Measurements from ENCODE around the gene KCNJ13. TPM values are rescaled to one million over a fixed set of nuclear protein-coding genes. Genes with fewer than 3 reads are reported as not detected.

KCNJ13 gene
- total RNA-seq, 1 experiment from 2014 or later, result not detected

DNA sequence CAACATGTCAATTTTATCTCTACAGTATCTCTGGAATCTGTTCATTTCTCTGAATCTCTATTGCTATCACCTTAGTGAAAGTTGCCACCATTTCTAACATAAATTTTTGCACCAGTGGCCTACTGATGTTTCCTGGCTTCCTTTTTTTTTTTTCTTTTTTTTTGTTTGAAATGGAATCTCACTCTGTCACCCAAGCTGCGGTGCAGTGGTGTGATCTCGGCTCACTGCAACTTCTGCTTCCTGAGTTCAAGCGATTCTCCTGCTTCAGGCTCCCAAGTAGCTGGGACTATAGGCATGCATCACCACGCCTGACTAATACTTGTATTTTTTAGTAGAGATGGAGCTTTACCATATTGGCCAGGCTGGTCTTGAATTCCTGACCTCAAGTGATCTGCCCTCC lies 35.1 kb downstream of the KCNJ13 start:
- Histone ChIP-seq H3K27me3 (ENCODE audit: insufficient read depth, low read length) (no peaks in the 10 kb centered on the region), H3K27ac (ENCODE audit: low read depth, low read length) (no peak overlapping the region), H2AFZ (ENCODE audit: low read depth, low read length, poor library complexity, severe bottlenecking) (no peak overlapping the region), H3K79me2 (ENCODE audit: insufficient read depth, low read length) (peaks cover 13% of the 10 kb centered on the region), H3K36me3 (ENCODE audit: control insufficient read depth in 1 of 2, insufficient read depth in 2 of 2, low read length in 2 of 2) (peaks cover 3 to 7% of the 10 kb centered on the region in 2 experiments), H3K9me2 (ENCODE audit: insufficient read depth) (no peaks in the 10 kb centered on the region), H4K20me1 (ENCODE audit: insufficient read depth) (0 out of 2 replicates have a peak, but pooled peaks cover 4% of the 10 kb centered on the region), H3K4me2 (ENCODE audit: low read length) (no peak overlapping the region), H3K9me3 (ENCODE audit: control insufficient read depth in 1 of 2, insufficient read depth in 1 of 2, low read depth in 1 of 2, low read length in 2 of 2) (no peaks in the 10 kb centered on the region), H3K9ac (ENCODE audit: low read length) (no peak overlapping the region), H3K4me1 (ENCODE audit: control insufficient read depth in 1 of 2, insufficient read depth in 2 of 2, low read length in 2 of 2) (no peaks in the 10 kb centered on the region; a peak in 1 of 4 replicates), H3K4me3 (replicated peaks in 1 of 2; ENCODE audit: low read depth in 1 of 2, low read length in 2 of 2) (no peak overlapping the region)
- ChIA-PET RAD21 (ENCODE audit: low non-redundant PET in 1 of 2, low total read pairs in 2 of 2, uncharacterized antibody in 2 of 2, unreplicated experiment in 2 of 2) (no interaction called here), POLR2A (interaction anchor here (1.1 kb wide), 1 partner anchor 9 kb away, joined by 4 read pairs; no protein-coding TSS in a partner anchor), CTCF (no interaction called here)
- intact Hi-C loops (cut with micrococcal nuclease), result no loop called here
- no peak for DNase-seq (ENCODE audit: low read depth, low spot score)
- no peak for TF ChIP-seq EGR1 (IDR thresholded peaks at IDR 0.05; ENCODE audit: low read depth)
- TF ChIP-seq ZNF274 (IDR thresholded peaks at IDR 0.05; ENCODE audit: low read depth, low read length), result no peak
- no peak for TF ChIP-seq POLR2A (IDR thresholded peaks at IDR 0.05; ENCODE audit: borderline replicate concordance, extremely low read depth, insufficient read depth, insufficient read length)
- no peak for ATAC-seq
- no TSS peak for BruUV-seq (replicated peaks)

DNA sequence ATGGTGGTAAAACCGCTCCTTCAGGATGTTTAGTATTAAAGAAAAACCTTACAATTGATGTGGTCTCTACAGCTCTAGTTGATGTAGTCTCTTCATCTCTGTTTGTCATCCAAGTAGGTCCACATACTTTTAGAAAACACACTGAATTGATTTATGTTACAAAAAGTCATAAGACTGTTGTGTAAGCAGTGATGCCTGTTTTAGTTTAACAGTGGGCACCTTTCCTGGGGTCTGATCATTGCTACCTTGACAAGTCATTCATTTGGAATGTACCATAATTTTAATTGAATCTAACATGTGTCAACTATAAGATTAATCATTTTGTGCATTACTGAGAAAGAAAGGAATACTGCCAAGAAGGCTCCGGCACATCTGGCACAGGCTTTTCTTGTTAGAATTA lies 44.9 kb downstream of the KCNJ13 start:
- Histone ChIP-seq H3K79me2 (ENCODE audit: insufficient read depth, low read length) (peaks cover 81% of the 10 kb centered on the region), H3K4me2 (ENCODE audit: low read length) (no peak overlapping the region), H3K9ac (ENCODE audit: low read length) (no peak overlapping the region), H3K4me1 (ENCODE audit: control insufficient read depth in 1 of 2, insufficient read depth in 2 of 2, low read length in 2 of 2) (no peaks in the 10 kb centered on the region), H3K27ac (ENCODE audit: low read depth, low read length) (no peak overlapping the region), H3K36me3 (ENCODE audit: control insufficient read depth in 1 of 2, insufficient read depth in 2 of 2, low read length in 2 of 2) (peaks cover 9 to 15% of the 10 kb centered on the region in 2 experiments; a peak in 3 of 4 replicates), H3K9me2 (ENCODE audit: insufficient read depth) (no peaks in the 10 kb centered on the region), H3K4me3 (replicated peaks in 1 of 2; ENCODE audit: low read depth in 1 of 2, low read length in 2 of 2) (no peak overlapping the region), H3K27me3 (ENCODE audit: insufficient read depth, low read length) (no peaks in the 10 kb centered on the region), H4K20me1 (ENCODE audit: insufficient read depth) (no peaks in the 10 kb centered on the region; the same call in 1 of the 2 replicates), H2AFZ (ENCODE audit: low read depth, low read length, poor library complexity, severe bottlenecking) (no peak overlapping the region), H3K9me3 (ENCODE audit: control insufficient read depth in 1 of 2, insufficient read depth in 1 of 2, low read depth in 1 of 2, low read length in 2 of 2) (no peaks in the 10 kb centered on the region)
- DNase-seq (ENCODE audit: low read depth, low spot score) (no peak), ATAC-seq (no peak)
- ChIA-PET RAD21 (ENCODE audit: low non-redundant PET in 1 of 2, low total read pairs in 2 of 2, uncharacterized antibody in 2 of 2, unreplicated experiment in 2 of 2) (no interaction called here), POLR2A (interaction anchor here (0.6 to 1.7 kb wide), 2 partner anchors 9 to 161 kb away, joined by 3 to 4 read pairs; no protein-coding TSS in a partner anchor), CTCF (interaction anchor here (1.2 kb wide), 1 partner anchor 14 kb away, joined by 3 read pairs; no protein-coding TSS in a partner anchor)
- TF ChIP-seq FOSL1 (IDR thresholded peaks at IDR 0.05; ENCODE audit: low read depth), result no peak
- no peak for TF ChIP-seq POLR2A (IDR thresholded peaks at IDR 0.05; ENCODE audit: borderline replicate concordance, extremely low read depth, insufficient read depth, insufficient read length)
- TF ChIP-seq CBX3 (IDR thresholded peaks at IDR 0.05; ENCODE audit: low read depth), result no peak
- no peak for TF ChIP-seq ELF1 (IDR thresholded peaks at IDR 0.05; ENCODE audit: borderline replicate concordance, low read depth)
- TF ChIP-seq EZH2 (IDR thresholded peaks at IDR 0.05), result no peak
- TF ChIP-seq, protein P1, sequence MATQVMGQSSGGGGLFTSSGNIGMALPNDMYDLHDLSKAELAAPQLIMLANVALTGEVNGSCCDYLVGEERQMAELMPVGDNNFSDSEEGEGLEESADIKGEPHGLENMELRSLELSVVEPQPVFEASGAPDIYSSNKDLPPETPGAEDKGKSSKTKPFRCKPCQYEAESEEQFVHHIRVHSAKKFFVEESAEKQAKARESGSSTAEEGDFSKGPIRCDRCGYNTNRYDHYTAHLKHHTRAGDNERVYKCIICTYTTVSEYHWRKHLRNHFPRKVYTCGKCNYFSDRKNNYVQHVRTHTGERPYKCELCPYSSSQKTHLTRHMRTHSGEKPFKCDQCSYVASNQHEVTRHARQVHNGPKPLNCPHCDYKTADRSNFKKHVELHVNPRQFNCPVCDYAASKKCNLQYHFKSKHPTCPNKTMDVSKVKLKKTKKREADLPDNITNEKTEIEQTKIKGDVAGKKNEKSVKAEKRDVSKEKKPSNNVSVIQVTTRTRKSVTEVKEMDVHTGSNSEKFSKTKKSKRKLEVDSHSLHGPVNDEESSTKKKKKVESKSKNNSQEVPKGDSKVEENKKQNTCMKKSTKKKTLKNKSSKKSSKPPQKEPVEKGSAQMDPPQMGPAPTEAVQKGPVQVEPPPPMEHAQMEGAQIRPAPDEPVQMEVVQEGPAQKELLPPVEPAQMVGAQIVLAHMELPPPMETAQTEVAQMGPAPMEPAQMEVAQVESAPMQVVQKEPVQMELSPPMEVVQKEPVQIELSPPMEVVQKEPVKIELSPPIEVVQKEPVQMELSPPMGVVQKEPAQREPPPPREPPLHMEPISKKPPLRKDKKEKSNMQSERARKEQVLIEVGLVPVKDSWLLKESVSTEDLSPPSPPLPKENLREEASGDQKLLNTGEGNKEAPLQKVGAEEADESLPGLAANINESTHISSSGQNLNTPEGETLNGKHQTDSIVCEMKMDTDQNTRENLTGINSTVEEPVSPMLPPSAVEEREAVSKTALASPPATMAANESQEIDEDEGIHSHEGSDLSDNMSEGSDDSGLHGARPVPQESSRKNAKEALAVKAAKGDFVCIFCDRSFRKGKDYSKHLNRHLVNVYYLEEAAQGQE (IDR thresholded peaks at IDR 0.05; ENCODE audit: low read depth), result no peak
- no peak for TF ChIP-seq YY1 (IDR thresholded peaks at IDR 0.05; ENCODE audit: extremely low read depth, insufficient replicate concordance, low read depth, low read length)
- TF ChIP-seq RAD21 (IDR thresholded peaks at IDR 0.05; ENCODE audit: low read depth), result no peak
- TF ChIP-seq POLR2AphosphoS5 (IDR thresholded peaks at IDR 0.05; ENCODE audit: low read depth, low read length), result no peak
- TF ChIP-seq, protein P2, sequence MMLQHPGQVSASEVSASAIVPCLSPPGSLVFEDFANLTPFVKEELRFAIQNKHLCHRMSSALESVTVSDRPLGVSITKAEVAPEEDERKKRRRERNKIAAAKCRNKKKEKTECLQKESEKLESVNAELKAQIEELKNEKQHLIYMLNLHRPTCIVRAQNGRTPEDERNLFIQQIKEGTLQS (IDR thresholded peaks at IDR 0.05), result no peak
- no peak for TF ChIP-seq JUND (IDR thresholded peaks at IDR 0.05)
- TF ChIP-seq, protein P3, sequence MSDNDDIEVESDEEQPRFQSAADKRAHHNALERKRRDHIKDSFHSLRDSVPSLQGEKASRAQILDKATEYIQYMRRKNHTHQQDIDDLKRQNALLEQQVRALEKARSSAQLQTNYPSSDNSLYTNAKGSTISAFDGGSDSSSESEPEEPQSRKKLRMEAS (IDR thresholded peaks at IDR 0.05), result no peak
- BruUV-seq (replicated peaks), result no TSS peak
- intact Hi-C loops (cut with micrococcal nuclease), result no loop called here
